HepG2 (cell line): ENCODE data around the gene SKA2. TPM values are rescaled to one million over a fixed set of nuclear protein-coding genes. Genes with fewer than 3 reads are reported as not detected.

Experiments
- ATAC-seq: fragments of 200-7000 bp; cut with Tn5 transposase; 3 replicates; pipeline ENCODE4 v1.9.1; 2020; ENCODE audit warnings: mild to moderate bottlenecking, moderate library complexity
- BruUV-seq: library from RNA; stranded (reverse); fragments of 400-500 nt; replicated peaks from 2 replicates; lab custom pipeline; 2021; lab: Mats Ljungman, UMichigan
- CTCF ChIA-PET: fragments of 300-600 bp; formaldehyde crosslinking; extraction: SDS; loops from one replicate; lab custom pipeline; 2021; ENCODE audit warnings: low total read pairs, inconsistent platforms, low intra/inter-chr PET ratio; lab: Yijun Ruan, JAX
- POLR2A ChIA-PET: fragments of 350-600 bp; sonication (Branson Sonifier 250); formaldehyde crosslinking; loops from one replicate; lab custom pipeline; 2020; ENCODE audit warnings: antibody characterized with exemption, inconsistent platforms; lab: Yijun Ruan, JAX
- DNase-seq: peaks from one replicate; pipeline ENCODE4 v3.0.0-alpha.2; 2015; ENCODE audit warnings: low spot score
- FAIRE-seq: peaks from 3 replicates; lab custom pipeline; 2011; peaks lifted over from hg19 to GRCh38; lab: Jason Lieb, UNC
- H2AFZ ChIP-seq: one replicate; pipeline ENCODE4 v1.6.1; 2011; ENCODE audit warnings: low read length, inconsistent platforms
- H3K27ac ChIP-seq: fragments of 300-600 bp; 3 replicates; pipeline ENCODE4 v1.8.0; 2011; ENCODE audit warnings: mixed run types, mild to moderate bottlenecking, mixed read lengths, low read length, inconsistent platforms; ENCODE audit not compliant: insufficient read depth; ENCODE audit errors: extremely low read length
- H3K27me3 ChIP-seq, 2 experiments: fragments of 200-600 bp in 1 of 2; 2 replicates in 1 of 2; 3 replicates in 1 of 2; pipeline versions ENCODE4 v1.6.0 to v1.8.0; 2011; ENCODE audit warnings: low read length in 2 of 2, mild to moderate bottlenecking in 2 of 2, moderate library complexity in 2 of 2, inconsistent platforms in 1 of 2; ENCODE audit not compliant: insufficient read depth in 2 of 2, control insufficient read depth in 1 of 2
- H3K36me3 ChIP-seq, 2 experiments: fragments of 200-600 bp in 1 of 2; replicated peaks in 1 of 2; 2 replicates in 1 of 2; 3 replicates in 1 of 2; pipeline versions ENCODE4 v1.5.1 to v1.8.0; 2011; ENCODE audit warnings: low read length in 2 of 2, inconsistent platforms in 1 of 2; ENCODE audit not compliant: insufficient read depth in 2 of 2, control insufficient read depth in 1 of 2
- H3K4me1 ChIP-seq: 2 replicates; pipeline ENCODE4 v1.5.1; 2012; ENCODE audit warnings: low read length, inconsistent platforms; ENCODE audit not compliant: insufficient read depth
- H3K4me2 ChIP-seq: 2 replicates; pipeline ENCODE4 v1.6.0; 2011; ENCODE audit warnings: low read depth, low read length, inconsistent platforms
- H3K4me3 ChIP-seq, 3 experiments: fragments of 200-600 bp in 1 of 3; sonication (generic), shearing (Covaris generic) in 1 of 3; replicated peaks in 1 of 3; 2 replicates each; pipeline ENCODE4 v1.5.1; 2011 to 2016; ENCODE audit warnings: low read length in 3 of 3, inconsistent platforms in 2 of 3, low read depth in 2 of 3, mild to moderate bottlenecking in 2 of 3, control low read depth in 1 of 3, mixed read lengths in 1 of 3; ENCODE audit not compliant: insufficient read depth in 1 of 3
- H3K79me2 ChIP-seq: one replicate; pipeline ENCODE4 v1.6.1; 2011; ENCODE audit warnings: low read length, inconsistent platforms; ENCODE audit not compliant: insufficient read depth
- H3K9ac ChIP-seq: 2 replicates; pipeline ENCODE4 v1.6.0; 2011; ENCODE audit warnings: mild to moderate bottlenecking, low read depth, low read length, inconsistent platforms; ENCODE audit not compliant: insufficient read depth
- H3K9me3 ChIP-seq: 2 replicates; pipeline ENCODE4 v1.5.1; 2012; ENCODE audit warnings: mild to moderate bottlenecking, low read length
- H4K20me1 ChIP-seq: 2 replicates; pipeline ENCODE4 v1.6.0; 2011; ENCODE audit warnings: inconsistent platforms, mild to moderate bottlenecking, low read length, moderate library complexity; ENCODE audit not compliant: insufficient read depth
- ARID3A ChIP-seq: IDR thresholded peaks from 2 replicates; pipeline ENCODE4 v1.6.1; 2012; ENCODE audit warnings: low read depth, low read length, improper control_type of control experiment
- CTCF ChIP-seq: sonication (generic); formaldehyde crosslinking; IDR thresholded peaks from 2 replicates; pipeline ENCODE4 v1.5.0; 2020; ENCODE audit warnings: mild to moderate bottlenecking, missing genetic modification reagents, moderate library complexity
- MAFF ChIP-seq: IDR thresholded peaks from 2 replicates; pipeline ENCODE4 v1.6.1; 2011; ENCODE audit warnings: low read depth, low read length, improper control_type of control experiment
- MAFK ChIP-seq, 2 experiments: IDR thresholded peaks in 1 of 2; conservative IDR thresholded peaks in 1 of 2; 2 replicates each; pipeline ENCODE4 v1.6.1; 2011; ENCODE audit warnings: improper control_type of control experiment in 2 of 2, low read length in 2 of 2
- RAD51 ChIP-seq: fragments of 450-650 bp; IDR thresholded peaks from 2 replicates; pipeline ENCODE4 v1.6.1; 2016; ENCODE audit warnings: borderline replicate concordance
- TOPORS ChIP-seq: sonication (generic); formaldehyde crosslinking; IDR thresholded peaks from 2 replicates; pipeline ENCODE4 v1.8.0; 2023; ENCODE audit warnings: mild to moderate bottlenecking, missing genetic modification reagents
- ZBTB20 ChIP-seq: sonication (generic); formaldehyde crosslinking; IDR thresholded peaks from 2 replicates; pipeline ENCODE4 v1.8.1; 2023; ENCODE audit warnings: missing genetic modification reagents, low read depth, mild to moderate bottlenecking, borderline replicate concordance
- ZNF672 ChIP-seq: sonication (generic); formaldehyde crosslinking; IDR thresholded peaks from 2 replicates; pipeline ENCODE4 v1.8.1; 2022; ENCODE audit warnings: missing genetic modification reagents
- ZNF761 ChIP-seq: sonication (generic); formaldehyde crosslinking; conservative IDR thresholded peaks from 2 replicates; pipeline ENCODE4 v1.4.0; 2020; ENCODE audit warnings: mild to moderate bottlenecking, missing genetic modification reagents
- ZNF879 ChIP-seq: sonication (generic); formaldehyde crosslinking; IDR thresholded peaks from 2 replicates; pipeline ENCODE4 v1.8.1; 2023; ENCODE audit warnings: missing genetic modification reagents
- WGBS: methylation state at CpG from one replicate; pipeline ENCODE4 v1.1.6; 2017; ENCODE audit warnings: low lambda C conversion rate; 5-methylcytosine and 5-hydroxymethylcytosine counted together
- in situ Hi-C: cut with HindIII; loops from 2 replicates; pipeline ENCODE4 v1.10.0; 2017; ENCODE audit warnings: low pct_unique_long_range_greater_than_20kb; ENCODE audit not compliant: extremely low pct_ligation_motif_present
- intact Hi-C: fragments of 100-400 bp; cut with micrococcal nuclease; formaldehyde crosslinking; loops from one replicate; pipeline ENCODE4 v1.10.0; 2022; ENCODE audit not compliant: unreplicated experiment
- polyA plus RNA-seq, 8 experiments: library from polyadenylated mRNA; depleted of rRNA in 3 of 8; stranded (reverse) in 7 of 8; unstranded in 1 of 8; fragments of >200 nt; fragmentation: Illumina TruSeq in 4 of 8; extraction: Trizol in 4 of 8; gene quantifications; 2 replicates each; pipeline versions ENCODE4 v1.2.1 to v1.2.3, GENCODE V29; 2011 to 2016; ENCODE audit warnings: low read depth in 4 of 8, missing spikeins in 1 of 8, mixed read lengths in 1 of 8; ENCODE audit not compliant: insufficient read depth in 1 of 8
- total RNA-seq, 5 experiments: library from RNA; depleted of rRNA; stranded (reverse); fragments of >200 nt; fragmentation: Illumina TruSeq; extraction: Trizol; gene quantifications; 2 replicates each; pipeline ENCODE4 v1.2.3, GENCODE V29; 2016; ENCODE audit warnings: low read depth in 1 of 5
- TF ChIP-seq, protein P1 (sequence below): IDR thresholded peaks from 2 replicates; pipeline ENCODE4 v1.6.1; 2016; ENCODE audit warnings: control low read depth

Gene SKA2
- total and polyA plus RNA-seq, 2 of the 13 experiments (the other 11 are each of a cell fraction or from before 2014, with no cell fraction given) = 18.6 to 91.8 TPM

- Histone ChIP-seq H3K36me3 (peaks cover 4 to 33% of the 10 kb centered on the region in 2 experiments), H3K9me3 (no peaks in the 10 kb centered on the region), H2AFZ (no peak overlapping the region), H3K27me3 (no peaks in the 10 kb centered on the region), H3K4me3 (no peak overlapping the region), H4K20me1 (no peaks in the 10 kb centered on the region), H3K79me2 (no peaks in the 10 kb centered on the region), H3K4me2 (no peak overlapping the region), H3K4me1 (peaks cover 14% of the 10 kb centered on the region), H3K27ac (no peak overlapping the region), H3K9ac (no peak overlapping the region)
- BruUV-seq = no TSS peak
- no peak for ATAC-seq
- intact Hi-C loops = no loop called here
- DNase-seq = no peak
- TF ChIP-seq ZNF879 (CRISPR knock-in tag) = no peak
- TF ChIP-seq RAD51 = no peak
- TF ChIP-seq, protein P1, sequence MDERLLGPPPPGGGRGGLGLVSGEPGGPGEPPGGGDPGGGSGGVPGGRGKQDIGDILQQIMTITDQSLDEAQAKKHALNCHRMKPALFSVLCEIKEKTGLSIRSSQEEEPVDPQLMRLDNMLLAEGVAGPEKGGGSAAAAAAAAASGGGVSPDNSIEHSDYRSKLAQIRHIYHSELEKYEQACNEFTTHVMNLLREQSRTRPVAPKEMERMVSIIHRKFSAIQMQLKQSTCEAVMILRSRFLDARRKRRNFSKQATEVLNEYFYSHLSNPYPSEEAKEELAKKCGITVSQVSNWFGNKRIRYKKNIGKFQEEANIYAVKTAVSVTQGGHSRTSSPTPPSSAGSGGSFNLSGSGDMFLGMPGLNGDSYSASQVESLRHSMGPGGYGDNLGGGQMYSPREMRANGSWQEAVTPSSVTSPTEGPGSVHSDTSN = no peak
- TF ChIP-seq ZNF761 = no peak
- no peak for TF ChIP-seq TOPORS
- no peak for TF ChIP-seq ZNF672 (CRISPR knock-in tag)
- TF ChIP-seq ZBTB20 = no peak
- 98% methylated on average over 6 of the region's 6 CpGs for WGBS
- ChIA-PET POLR2A (no interaction called here), CTCF (no interaction called here)
- in situ Hi-C loops = no loop called here
- FAIRE-seq = no peak
Observed at GRCh38 chr17:59067756-59068155, 87.2 kb downstream of the SKA2 start.

GRCh38 chr17:59067340-59067739 is 87.6 kb downstream of the SKA2 start:
- no peak overlapping the region for H3K9ac ChIP-seq
- 94% methylated on average over 2 of the region's 2 CpGs for WGBS
- FAIRE-seq (no peak), DNase-seq (no peak), ATAC-seq (no peak)
- no peaks in the 10 kb centered on the region for H3K79me2 ChIP-seq
- H3K4me1 ChIP-seq = peaks cover 18% of the 10 kb centered on the region
- no peak overlapping the region for H3K27ac ChIP-seq
- intact Hi-C loops = no loop called here
- peaks cover 4 to 33% of the 10 kb centered on the region in 2 experiments for H3K36me3 ChIP-seq
- no peak overlapping the region for H3K4me2 ChIP-seq
- in situ Hi-C loops = no loop called here
- ChIA-PET CTCF (no interaction called here), POLR2A (no interaction called here)
- no peaks in the 10 kb centered on the region for H3K27me3 ChIP-seq
- H3K9me3 ChIP-seq = no peaks in the 10 kb centered on the region
- no peaks in the 10 kb centered on the region for H4K20me1 ChIP-seq
- H2AFZ ChIP-seq = no peak overlapping the region
- TF ChIP-seq CTCF (CRISPR knock-in tag) (no peak), MAFF (0 out of 2 replicates have a peak, but pooled peaks have one; percentile 19), ARID3A (no peak), MAFK (conservative IDR thresholded peaks at IDR 0.05 in 1 of 2, IDR thresholded peaks at IDR 0.05 in 1 of 2; ENCODE audit: low read length in 2 of 2) (peak; percentile 1 to 56; a peak in 2 of 4 replicates)
- no TSS peak for BruUV-seq
- H3K4me3 ChIP-seq = no peak overlapping the region
